GM23338 (cell line): ENCODE data around the gene NDUFB8.

ENCODE experiments used
- CREB1 ChIP-seq: fragments of 250-450 bp; sonication (Bioruptor Pico); IDR thresholded peaks from 2 replicates; pipeline ENCODE4 v1.5.0; 2020; ENCODE audit warnings: low read depth, mild to moderate bottlenecking, moderate library complexity
- EZH2 ChIP-seq: fragments of 200-600 bp; sonication (generic); IDR thresholded peaks from one replicate; pipeline ENCODE4 v1.8.0; 2017; ENCODE audit warnings: antibody characterized with exemption, mild to moderate bottlenecking, low read depth; ENCODE audit not compliant: unreplicated experiment
- EZH2phosphoT487 ChIP-seq: fragments of 200-600 bp; sonication (generic); IDR thresholded peaks from one replicate; pipeline ENCODE4 v1.8.1; 2018; ENCODE audit warnings: antibody characterized with exemption; ENCODE audit not compliant: unreplicated experiment
- JUNB ChIP-seq: IDR thresholded peaks from one replicate; pipeline ENCODE4 v1.6.1; 2016; ENCODE audit warnings: antibody characterized with exemption; ENCODE audit not compliant: unreplicated experiment
- NANOG ChIP-seq: IDR thresholded peaks from 2 replicates; pipeline ENCODE4 v1.6.1; 2016; ENCODE audit warnings: antibody characterized with exemption, borderline replicate concordance
- POLR2AphosphoS5 ChIP-seq: IDR thresholded peaks from 2 replicates; pipeline ENCODE4 v1.6.1; 2016; ENCODE audit warnings: antibody characterized with exemption, low read depth
- STAT1 ChIP-seq: IDR thresholded peaks from one replicate; pipeline ENCODE4 v1.6.1; 2016; ENCODE audit warnings: antibody characterized with exemption; ENCODE audit not compliant: unreplicated experiment
- ZNF114 ChIP-seq: fragments of 250-450 bp; sonication (Bioruptor Pico); IDR thresholded peaks from 2 replicates; pipeline ENCODE4 v1.5.0; 2020; ENCODE audit warnings: mild to moderate bottlenecking, moderate library complexity
- ZNF331 ChIP-seq: fragments of 250-450 bp; sonication (Bioruptor Pico); IDR thresholded peaks from 2 replicates; pipeline ENCODE4 v1.5.0; 2020; ENCODE audit warnings: low read depth, mild to moderate bottlenecking, moderate library complexity
- TF ChIP-seq, protein P1 (sequence below), 2 experiments: fragments of 200-600 bp in 1 of 2; sonication (generic) in 1 of 2; conservative IDR thresholded peaks; 2 replicates each; pipeline versions ENCODE4 v1.5.1 to v1.6.1; 2016 to 2017; ENCODE audit warnings: antibody characterized with exemption in 2 of 2, low read depth in 2 of 2, mild to moderate bottlenecking in 2 of 2, moderate library complexity in 1 of 2
- TF ChIP-seq, protein P2 (sequence below): IDR thresholded peaks from one replicate; pipeline ENCODE4 v1.6.1; 2018; ENCODE audit warnings: antibody characterized with exemption; ENCODE audit not compliant: unreplicated experiment
- TF ChIP-seq, protein P3 (sequence below): IDR thresholded peaks from 2 replicates; pipeline ENCODE4 v1.6.1; 2016; ENCODE audit warnings: antibody characterized with exemption
- TF ChIP-seq, protein P4 (sequence below): fragments of 250-450 bp; sonication (Bioruptor Pico); IDR thresholded peaks from 2 replicates; pipeline ENCODE4 v1.5.0; 2020; ENCODE audit warnings: mild to moderate bottlenecking, moderate library complexity

DNA sequence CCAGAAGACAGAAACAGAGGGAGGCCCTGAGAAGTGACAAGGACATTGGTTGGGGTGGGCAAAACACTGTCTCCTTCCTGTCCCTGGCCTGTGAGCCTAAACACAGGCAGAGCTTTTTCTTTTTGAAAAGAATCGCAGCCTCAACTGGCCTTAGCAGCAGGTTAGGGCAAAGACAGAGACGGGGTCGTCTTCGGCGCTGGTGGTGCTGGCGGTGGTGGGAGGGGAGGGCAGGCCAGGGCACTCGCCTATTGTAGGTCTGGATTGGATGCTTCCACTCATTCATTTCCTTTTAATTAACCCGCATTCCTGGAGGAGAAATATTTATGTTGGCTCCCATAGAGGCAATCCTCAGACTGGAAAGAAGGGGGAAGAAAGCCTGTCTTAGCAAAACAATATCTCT is 44.3 kb downstream of the NDUFB8 start:
- TF ChIP-seq, protein P1, sequence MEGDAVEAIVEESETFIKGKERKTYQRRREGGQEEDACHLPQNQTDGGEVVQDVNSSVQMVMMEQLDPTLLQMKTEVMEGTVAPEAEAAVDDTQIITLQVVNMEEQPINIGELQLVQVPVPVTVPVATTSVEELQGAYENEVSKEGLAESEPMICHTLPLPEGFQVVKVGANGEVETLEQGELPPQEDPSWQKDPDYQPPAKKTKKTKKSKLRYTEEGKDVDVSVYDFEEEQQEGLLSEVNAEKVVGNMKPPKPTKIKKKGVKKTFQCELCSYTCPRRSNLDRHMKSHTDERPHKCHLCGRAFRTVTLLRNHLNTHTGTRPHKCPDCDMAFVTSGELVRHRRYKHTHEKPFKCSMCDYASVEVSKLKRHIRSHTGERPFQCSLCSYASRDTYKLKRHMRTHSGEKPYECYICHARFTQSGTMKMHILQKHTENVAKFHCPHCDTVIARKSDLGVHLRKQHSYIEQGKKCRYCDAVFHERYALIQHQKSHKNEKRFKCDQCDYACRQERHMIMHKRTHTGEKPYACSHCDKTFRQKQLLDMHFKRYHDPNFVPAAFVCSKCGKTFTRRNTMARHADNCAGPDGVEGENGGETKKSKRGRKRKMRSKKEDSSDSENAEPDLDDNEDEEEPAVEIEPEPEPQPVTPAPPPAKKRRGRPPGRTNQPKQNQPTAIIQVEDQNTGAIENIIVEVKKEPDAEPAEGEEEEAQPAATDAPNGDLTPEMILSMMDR (conservative IDR thresholded peaks at IDR 0.05; ENCODE audit: low read depth in 2 of 2) = no peak
- TF ChIP-seq EZH2 (no peak), EZH2phosphoT487 (no peak), ZNF114 (no peak), POLR2AphosphoS5 (no peak), STAT1 (no peak), ZNF331 (CRISPR knock-in tag) (no peak), CREB1 (CRISPR knock-in tag) (no peak), JUNB (no peak), NANOG (no peak)
- TF ChIP-seq, protein P2, sequence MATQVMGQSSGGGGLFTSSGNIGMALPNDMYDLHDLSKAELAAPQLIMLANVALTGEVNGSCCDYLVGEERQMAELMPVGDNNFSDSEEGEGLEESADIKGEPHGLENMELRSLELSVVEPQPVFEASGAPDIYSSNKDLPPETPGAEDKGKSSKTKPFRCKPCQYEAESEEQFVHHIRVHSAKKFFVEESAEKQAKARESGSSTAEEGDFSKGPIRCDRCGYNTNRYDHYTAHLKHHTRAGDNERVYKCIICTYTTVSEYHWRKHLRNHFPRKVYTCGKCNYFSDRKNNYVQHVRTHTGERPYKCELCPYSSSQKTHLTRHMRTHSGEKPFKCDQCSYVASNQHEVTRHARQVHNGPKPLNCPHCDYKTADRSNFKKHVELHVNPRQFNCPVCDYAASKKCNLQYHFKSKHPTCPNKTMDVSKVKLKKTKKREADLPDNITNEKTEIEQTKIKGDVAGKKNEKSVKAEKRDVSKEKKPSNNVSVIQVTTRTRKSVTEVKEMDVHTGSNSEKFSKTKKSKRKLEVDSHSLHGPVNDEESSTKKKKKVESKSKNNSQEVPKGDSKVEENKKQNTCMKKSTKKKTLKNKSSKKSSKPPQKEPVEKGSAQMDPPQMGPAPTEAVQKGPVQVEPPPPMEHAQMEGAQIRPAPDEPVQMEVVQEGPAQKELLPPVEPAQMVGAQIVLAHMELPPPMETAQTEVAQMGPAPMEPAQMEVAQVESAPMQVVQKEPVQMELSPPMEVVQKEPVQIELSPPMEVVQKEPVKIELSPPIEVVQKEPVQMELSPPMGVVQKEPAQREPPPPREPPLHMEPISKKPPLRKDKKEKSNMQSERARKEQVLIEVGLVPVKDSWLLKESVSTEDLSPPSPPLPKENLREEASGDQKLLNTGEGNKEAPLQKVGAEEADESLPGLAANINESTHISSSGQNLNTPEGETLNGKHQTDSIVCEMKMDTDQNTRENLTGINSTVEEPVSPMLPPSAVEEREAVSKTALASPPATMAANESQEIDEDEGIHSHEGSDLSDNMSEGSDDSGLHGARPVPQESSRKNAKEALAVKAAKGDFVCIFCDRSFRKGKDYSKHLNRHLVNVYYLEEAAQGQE = no peak
- TF ChIP-seq, protein P3, sequence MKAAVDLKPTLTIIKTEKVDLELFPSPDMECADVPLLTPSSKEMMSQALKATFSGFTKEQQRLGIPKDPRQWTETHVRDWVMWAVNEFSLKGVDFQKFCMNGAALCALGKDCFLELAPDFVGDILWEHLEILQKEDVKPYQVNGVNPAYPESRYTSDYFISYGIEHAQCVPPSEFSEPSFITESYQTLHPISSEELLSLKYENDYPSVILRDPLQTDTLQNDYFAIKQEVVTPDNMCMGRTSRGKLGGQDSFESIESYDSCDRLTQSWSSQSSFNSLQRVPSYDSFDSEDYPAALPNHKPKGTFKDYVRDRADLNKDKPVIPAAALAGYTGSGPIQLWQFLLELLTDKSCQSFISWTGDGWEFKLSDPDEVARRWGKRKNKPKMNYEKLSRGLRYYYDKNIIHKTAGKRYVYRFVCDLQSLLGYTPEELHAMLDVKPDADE = no peak
- TF ChIP-seq, protein P4, sequence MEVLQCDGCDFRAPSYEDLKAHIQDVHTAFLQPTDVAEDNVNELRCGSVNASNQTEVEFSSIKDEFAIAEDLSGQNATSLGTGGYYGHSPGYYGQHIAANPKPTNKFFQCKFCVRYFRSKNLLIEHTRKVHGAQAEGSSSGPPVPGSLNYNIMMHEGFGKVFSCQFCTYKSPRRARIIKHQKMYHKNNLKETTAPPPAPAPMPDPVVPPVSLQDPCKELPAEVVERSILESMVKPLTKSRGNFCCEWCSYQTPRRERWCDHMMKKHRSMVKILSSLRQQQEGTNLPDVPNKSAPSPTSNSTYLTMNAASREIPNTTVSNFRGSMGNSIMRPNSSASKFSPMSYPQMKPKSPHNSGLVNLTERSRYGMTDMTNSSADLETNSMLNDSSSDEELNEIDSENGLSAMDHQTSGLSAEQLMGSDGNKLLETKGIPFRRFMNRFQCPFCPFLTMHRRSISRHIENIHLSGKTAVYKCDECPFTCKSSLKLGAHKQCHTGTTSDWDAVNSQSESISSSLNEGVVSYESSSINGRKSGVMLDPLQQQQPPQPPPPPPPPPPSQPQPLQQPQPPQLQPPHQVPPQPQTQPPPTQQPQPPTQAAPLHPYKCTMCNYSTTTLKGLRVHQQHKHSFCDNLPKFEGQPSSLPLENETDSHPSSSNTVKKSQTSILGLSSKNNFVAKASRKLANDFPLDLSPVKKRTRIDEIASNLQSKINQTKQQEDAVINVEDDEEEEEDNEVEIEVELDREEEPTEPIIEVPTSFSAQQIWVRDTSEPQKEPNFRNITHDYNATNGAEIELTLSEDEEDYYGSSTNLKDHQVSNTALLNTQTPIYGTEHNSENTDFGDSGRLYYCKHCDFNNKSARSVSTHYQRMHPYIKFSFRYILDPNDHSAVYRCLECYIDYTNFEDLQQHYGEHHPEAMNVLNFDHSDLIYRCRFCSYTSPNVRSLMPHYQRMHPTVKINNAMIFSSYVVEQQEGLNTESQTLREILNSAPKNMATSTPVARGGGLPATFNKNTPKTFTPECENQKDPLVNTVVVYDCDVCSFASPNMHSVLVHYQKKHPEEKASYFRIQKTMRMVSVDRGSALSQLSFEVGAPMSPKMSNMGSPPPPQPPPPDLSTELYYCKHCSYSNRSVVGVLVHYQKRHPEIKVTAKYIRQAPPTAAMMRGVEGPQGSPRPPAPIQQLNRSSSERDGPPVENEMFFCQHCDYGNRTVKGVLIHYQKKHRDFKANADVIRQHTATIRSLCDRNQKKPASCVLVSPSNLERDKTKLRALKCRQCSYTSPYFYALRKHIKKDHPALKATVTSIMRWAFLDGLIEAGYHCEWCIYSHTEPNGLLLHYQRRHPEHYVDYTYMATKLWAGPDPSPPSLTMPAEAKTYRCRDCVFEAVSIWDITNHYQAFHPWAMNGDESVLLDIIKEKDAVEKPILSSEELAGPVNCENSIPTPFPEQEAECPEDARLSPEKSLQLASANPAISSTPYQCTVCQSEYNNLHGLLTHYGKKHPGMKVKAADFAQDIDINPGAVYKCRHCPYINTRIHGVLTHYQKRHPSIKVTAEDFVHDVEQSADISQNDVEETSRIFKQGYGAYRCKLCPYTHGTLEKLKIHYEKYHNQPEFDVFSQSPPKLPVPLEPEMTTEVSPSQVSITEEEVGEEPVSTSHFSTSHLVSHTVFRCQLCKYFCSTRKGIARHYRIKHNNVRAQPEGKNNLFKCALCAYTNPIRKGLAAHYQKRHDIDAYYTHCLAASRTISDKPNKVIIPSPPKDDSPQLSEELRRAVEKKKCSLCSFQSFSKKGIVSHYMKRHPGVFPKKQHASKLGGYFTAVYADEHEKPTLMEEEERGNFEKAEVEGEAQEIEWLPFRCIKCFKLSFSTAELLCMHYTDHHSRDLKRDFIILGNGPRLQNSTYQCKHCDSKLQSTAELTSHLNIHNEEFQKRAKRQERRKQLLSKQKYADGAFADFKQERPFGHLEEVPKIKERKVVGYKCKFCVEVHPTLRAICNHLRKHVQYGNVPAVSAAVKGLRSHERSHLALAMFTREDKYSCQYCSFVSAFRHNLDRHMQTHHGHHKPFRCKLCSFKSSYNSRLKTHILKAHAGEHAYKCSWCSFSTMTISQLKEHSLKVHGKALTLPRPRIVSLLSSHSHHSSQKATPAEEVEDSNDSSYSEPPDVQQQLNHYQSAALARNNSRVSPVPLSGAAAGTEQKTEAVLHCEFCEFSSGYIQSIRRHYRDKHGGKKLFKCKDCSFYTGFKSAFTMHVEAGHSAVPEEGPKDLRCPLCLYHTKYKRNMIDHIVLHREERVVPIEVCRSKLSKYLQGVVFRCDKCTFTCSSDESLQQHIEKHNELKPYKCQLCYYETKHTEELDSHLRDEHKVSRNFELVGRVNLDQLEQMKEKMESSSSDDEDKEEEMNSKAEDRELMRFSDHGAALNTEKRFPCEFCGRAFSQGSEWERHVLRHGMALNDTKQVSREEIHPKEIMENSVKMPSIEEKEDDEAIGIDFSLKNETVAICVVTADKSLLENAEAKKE = no peak
